HG03175 (cell line): ENCODE data around the gene MRPS27.
"Not testable (repeated sequence)": the region's sequence is repeated elsewhere in the genome, so short reads cannot be mapped to it uniquely, and the experiment has no call there.

ENCODE experiments used
- ATAC-seq: cut with Tn5 transposase; IDR thresholded peaks from one replicate; pipeline ENCODE4 v1.9.1; 2021; ENCODE audit warnings: mild to moderate bottlenecking, moderate library complexity; ENCODE audit not compliant: unreplicated experiment

Gene MRPS27

DNA sequence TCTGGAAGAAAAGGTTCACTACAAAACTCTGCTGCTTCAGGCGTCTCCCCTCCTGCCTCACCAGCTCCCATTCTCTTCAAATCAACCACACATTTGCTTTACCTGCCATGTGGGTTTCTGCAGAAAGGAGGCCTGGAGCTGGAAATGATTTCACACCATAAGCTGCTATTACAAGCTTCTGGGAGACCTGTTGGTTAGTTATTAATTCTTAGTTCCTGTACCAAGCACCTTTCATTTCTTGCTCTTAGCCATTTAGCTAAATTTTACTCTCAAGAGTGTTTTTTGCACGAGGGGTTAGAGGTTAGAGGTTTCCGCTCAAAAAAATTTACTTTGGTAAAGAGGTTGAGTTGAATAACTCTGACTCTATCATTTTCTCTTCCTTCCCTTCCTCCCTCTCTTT lies 142.5 kb downstream of the MRPS27 start:
- peak; percentile 85 for ATAC-seq

GRCh38 chr5:72172786-72173185 lies 147.3 kb downstream of the MRPS27 start:
- ATAC-seq = no peak

GRCh38 chr5:72171667-72172066 lies 148.4 kb downstream of the MRPS27 start:
- no peak for ATAC-seq

DNA sequence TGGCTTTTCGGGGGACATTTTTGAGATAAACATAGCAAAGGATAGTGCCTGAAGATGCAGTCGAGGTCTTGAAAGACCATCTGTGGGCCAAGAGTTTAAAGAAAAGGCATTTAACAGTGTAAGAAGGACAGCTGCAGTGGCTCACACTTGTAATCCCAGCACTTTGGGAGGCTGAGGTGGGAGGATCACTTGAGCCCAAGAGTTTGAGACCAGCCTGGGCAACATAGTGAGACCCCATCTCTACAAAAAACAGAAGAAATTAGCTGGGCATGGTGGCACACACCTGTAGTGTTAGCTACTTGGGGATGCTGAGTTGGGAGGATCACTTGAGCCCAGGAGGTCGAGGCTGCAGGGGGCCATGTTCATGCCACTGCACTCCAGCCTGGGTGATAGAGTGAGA lies 148.9 kb downstream of the MRPS27 start:
- not testable (repeated sequence) for ATAC-seq

DNA sequence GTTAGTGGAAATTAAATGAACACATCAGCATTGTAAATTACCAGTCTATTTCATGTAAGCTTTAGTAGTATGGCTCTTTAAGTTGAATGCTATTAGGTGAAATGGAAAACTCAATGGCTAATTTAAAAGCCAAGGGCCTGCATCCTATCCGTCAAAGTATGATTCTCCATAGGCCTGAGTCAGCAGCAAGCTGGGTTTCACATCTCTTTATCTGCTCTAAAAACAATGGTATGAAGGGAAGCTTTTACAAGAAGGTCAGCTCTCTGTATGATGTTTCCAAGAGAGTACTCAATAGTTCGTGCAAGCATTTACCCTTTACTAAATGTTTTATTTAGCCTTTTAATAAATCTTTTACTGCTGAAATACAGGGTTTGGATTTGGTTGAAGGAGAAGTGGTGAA lies 149.9 kb downstream of the MRPS27 start:
- ATAC-seq = no peak
